Measurements from ENCODE around the gene NOG.
A peak's percentile ranks its signal among the peaks of the same experiment; 100 is the strongest.

Gene NOG

DNA sequence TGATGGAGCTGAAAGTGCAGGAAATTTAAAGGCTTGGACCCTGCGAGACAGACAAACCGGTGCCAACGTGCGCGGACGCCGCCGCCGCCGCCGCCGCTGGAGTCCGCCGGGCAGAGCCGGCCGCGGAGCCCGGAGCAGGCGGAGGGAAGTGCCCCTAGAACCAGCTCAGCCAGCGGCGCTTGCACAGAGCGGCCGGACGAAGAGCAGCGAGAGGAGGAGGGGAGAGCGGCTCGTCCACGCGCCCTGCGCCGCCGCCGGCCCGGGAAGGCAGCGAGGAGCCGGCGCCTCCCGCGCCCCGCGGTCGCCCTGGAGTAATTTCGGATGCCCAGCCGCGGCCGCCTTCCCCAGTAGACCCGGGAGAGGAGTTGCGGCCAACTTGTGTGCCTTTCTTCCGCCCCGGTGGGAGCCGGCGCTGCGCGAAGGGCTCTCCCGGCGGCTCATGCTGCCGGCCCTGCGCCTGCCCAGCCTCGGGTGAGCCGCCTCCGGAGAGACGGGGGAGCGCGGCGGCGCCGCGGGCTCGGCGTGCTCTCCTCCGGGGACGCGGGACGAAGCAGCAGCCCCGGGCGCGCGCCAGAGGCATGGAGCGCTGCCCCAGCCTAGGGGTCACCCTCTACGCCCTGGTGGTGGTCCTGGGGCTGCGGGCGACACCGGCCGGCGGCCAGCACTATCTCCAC lies at the start of gene NOG:
Gene NOG (plus strand): TSS at position 54 of the 674 bp plus-strand sequence. CDS start 525 bp downstream, at position 579.
- peak; percentile 59 for DNase-seq

GRCh38 chr17:56545106-56545505 lies 48.4 kb upstream of the NOG start:
- no peak for DNase-seq

- DNase-seq: no peak
Observed at GRCh38 chr17:56545930-56546329, 47.6 kb upstream of the NOG start.

DNA sequence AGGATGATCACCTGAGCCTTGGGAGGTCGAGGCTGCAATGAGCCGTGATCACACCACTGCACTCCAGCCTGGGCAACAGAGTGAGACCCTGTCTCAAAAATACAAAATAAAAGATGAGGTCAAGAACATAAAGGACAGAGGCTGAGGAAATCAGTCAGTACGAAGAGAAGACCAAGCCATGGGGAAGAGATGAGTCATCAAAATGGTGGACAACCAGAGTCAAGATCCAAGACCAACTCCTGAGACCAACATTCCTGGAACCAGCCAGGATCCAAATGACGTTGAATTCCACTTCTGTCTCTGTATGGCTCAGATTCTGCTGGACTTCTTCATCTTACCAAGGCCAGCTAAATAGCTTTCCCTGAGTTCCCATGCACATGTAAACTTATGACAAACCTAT lies 44.8 kb upstream of the NOG start:
- no peak for DNase-seq

DNA sequence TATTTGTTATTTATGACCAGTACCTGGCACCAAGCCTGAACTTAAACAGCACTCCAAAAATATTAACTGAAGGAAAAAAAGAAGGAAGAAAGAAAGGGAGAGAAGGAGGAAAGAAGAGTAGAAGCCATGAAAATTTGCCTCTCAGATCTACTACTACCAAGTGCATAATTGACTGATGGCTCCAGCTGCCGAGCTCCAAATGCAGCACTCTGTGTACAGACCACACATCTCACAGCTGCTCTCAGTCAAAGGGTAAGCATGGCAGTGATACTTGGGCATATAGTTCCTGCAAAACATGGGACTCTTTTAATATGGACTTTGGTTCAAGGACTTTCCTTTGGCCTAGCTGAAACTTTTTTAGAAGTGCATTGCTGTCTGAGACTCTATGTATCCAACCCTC lies 44.0 kb upstream of the NOG start:
- DNase-seq: no peak

DNA sequence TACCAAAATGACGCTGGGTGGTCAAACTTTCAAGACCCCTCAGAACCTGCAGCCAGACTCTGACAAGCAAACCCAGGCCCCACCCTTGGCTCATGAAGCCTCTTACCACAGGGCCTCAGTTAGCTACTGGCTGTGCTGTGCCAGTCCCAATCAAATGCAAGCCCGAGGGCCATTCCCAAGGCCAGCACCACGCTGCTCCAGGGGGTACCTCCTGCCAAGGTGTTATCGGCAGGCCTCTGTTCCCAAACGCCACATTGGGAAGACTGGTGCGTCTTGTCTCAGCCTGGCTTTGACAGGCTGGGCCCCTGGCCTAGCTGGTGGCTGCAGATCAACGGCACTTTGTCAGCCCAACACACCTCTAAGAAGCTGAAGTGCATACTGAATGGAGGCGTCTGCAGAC lies 35.8 kb upstream of the NOG start:
- no peak for DNase-seq

DNA sequence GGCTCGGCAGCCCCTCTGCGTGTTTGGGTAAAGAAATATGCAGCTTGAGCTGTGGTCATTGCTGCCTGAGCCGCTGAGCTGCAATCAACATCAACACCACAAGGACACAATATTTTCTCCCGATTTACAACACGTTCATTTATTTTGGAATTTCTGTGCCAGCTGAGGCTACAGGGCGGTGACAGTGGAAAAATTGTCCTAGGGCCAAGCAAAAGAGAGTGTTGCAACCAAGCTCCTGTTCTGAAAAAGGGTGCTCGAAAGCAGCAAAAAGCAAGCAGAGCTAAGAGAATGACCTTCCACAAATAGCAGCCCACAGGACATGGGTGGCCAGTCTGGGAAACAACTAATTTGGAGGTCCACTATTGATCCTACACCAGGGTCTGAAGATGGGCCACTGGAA lies 35.4 kb upstream of the NOG start:
- no peak for DNase-seq

GRCh38 chr17:56570199-56570598 lies 23.3 kb upstream of the NOG start:
- no peak for DNase-seq

- DNase-seq: no peak
Observed at GRCh38 chr17:56571456-56571855, 22.0 kb upstream of the NOG start.

GRCh38 chr17:56577190-56577842 lies 16.2 kb upstream of the NOG start:
- no peak for DNase-seq

- DNase-seq: no peak
Observed at GRCh38 chr17:56577843-56578204, 15.7 kb upstream of the NOG start.

DNA sequence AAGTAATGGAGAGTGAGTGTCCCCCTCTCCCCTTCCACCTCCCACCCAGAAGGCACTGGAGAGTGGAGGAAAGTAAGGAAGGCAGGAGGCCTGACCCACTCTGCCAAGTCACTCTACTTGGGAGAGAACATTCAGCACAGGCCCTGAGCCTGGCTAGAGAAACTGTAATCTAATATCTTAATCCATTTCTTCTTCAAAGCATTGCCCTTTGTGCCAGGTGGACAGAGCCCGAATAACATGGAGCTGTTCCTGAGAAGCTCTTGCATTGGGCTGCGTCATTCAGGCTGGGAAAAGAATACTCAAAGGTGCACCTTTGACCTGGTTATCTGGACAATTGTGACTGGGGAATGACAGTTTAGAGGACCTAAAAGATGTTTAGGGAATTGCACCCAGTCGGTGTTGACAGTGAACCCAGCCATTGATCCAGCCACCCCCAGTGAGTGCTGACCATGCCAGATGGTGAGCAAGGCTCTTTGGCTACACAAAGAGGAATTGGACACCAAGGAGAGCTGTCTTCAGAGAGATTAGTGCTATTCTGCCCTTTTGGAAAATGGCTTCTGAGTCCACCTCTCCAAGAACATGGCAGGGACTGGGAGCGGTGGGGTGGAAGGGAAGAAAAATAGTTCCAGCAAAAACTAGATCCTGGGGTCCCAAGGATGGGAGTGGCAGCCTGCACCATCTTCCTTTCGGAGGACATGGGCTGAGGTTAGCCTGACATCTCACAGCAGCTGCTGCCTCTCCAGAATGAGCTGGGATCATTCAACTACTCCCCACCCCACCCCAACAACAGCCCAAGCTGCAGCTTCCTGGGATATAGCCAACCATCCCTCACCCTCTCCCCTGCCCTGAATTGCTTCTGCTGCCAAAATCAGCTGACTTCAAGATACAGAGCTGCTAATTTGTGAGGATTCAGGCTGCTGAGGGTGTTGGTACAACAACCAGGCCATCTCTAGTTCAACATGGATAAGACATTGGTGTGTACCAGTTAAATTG lies 11.6 kb upstream of the NOG start:
- no peak for DNase-seq

DNA sequence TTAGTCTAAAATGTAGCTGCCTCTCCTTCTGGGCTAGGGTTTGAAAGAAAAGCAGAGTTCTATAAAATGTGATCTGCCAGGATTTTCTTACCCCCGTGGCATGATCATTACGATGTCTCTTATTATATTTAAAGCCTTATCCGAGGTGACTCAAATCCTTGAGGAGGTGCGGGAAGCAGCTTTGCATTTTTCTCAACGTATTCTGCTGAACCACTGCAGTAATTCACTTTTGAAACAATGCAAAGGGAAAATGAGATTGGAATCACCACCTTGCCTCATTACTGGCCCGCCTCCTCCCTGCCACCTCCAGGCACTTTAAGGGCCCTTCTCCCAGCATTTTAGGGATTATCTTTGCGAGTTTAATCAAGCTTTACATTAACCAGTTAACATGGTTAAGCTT lies 9.7 kb upstream of the NOG start:
- DNase-seq: no peak

DNA sequence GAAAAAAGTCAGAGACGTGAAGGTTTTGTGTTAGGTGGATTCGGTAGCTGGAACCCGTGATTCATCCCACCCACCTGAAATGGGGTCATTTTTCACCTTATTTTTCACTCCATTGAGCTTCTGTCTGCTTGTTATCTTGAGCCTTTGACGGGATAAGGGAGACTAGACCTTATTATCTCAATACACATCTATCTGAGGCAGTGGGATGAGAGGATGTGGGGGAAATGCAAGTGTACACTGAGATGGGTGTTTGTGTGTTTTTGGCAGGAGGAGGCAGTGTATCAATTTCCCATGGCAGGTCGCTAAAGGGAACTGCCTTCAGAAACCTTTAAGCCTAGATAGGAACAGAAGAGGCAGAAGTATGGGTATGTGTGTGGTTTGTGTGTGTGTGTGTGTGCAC lies 6.2 kb upstream of the NOG start:
- DNase-seq: no peak

DNA sequence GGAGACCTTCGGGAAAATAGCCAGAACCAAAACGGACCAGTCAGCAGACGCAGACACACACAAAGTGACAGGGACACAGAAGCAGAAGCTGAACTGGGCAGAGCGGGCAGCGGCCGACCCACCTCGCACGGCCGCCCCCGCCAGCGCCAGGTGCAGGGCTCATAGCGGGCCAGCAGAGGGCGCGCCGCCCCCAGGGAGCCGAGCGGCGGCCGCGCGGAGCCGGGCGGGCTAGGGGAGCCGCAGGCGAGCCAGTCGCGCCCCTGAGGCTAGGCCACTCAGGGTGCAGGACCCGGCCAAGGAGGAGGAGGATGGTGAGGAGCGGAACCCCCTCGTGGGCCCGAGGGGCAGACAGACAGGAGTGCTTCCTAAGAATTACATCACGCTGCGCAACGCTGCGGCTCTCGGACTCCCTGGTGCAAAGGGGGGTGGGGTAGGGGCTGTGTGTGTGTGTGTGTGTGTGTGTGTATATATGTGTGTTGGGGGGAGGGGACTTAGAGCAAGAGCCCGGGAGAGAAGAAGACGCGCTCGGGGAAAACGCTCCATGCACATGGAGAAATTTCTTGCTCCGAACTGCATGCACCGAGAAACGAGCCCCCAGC lies 913 bp upstream of the NOG start:
- DNase-seq: peak; percentile 66

DNA sequence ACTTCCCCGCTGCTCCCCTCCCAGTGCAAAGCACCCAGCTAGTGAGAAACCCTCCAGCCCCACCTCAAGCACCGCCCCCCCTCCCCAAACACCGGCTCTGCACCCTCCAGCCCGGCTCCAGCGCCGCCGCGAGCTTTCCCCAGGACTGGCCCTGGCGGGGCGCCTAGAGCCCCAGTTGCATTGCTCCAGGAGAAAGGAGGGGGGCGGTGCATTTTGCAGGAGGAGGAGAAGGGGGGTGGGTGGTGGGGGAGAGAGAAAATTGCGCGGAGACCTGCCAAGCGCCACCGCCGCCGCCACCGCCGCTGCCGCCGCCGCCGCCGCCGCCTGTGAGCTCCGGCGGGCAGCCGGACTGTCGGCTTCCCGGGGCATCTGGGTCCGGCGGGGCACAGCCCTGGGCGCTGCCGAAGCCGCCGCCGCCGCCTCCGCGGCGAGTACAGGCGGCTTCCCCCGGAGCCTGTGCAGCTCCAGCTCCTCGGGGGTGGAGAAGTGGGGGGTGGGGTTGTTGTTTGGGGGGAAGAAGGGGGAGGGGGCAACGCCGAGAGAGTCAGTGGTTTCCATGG lies 333 bp upstream of the NOG start:
- DNase-seq: peak; percentile 66

DNA sequence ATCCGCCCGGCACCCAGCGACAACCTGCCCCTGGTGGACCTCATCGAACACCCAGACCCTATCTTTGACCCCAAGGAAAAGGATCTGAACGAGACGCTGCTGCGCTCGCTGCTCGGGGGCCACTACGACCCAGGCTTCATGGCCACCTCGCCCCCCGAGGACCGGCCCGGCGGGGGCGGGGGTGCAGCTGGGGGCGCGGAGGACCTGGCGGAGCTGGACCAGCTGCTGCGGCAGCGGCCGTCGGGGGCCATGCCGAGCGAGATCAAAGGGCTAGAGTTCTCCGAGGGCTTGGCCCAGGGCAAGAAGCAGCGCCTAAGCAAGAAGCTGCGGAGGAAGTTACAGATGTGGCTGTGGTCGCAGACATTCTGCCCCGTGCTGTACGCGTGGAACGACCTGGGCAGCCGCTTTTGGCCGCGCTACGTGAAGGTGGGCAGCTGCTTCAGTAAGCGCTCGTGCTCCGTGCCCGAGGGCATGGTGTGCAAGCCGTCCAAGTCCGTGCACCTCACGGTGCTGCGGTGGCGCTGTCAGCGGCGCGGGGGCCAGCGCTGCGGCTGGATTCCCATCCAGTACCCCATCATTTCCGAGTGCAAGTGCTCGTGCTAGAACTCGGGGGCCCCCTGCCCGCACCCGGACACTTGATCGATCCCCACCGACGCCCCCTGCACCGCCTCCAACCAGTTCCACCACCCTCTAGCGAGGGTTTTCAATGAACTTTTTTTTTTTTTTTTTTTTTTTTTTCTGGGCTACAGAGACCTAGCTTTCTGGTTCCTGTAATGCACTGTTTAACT lies 1.0 kb downstream of the NOG start:
- DNase-seq: peak; percentile 32

- DNase-seq: no peak
Observed at GRCh38 chr17:56595108-56595418, 1.6 kb downstream of the NOG start.

- DNase-seq: peak; percentile 31
Observed at GRCh38 chr17:56595831-56596690, 2.6 kb downstream of the NOG start.

DNA sequence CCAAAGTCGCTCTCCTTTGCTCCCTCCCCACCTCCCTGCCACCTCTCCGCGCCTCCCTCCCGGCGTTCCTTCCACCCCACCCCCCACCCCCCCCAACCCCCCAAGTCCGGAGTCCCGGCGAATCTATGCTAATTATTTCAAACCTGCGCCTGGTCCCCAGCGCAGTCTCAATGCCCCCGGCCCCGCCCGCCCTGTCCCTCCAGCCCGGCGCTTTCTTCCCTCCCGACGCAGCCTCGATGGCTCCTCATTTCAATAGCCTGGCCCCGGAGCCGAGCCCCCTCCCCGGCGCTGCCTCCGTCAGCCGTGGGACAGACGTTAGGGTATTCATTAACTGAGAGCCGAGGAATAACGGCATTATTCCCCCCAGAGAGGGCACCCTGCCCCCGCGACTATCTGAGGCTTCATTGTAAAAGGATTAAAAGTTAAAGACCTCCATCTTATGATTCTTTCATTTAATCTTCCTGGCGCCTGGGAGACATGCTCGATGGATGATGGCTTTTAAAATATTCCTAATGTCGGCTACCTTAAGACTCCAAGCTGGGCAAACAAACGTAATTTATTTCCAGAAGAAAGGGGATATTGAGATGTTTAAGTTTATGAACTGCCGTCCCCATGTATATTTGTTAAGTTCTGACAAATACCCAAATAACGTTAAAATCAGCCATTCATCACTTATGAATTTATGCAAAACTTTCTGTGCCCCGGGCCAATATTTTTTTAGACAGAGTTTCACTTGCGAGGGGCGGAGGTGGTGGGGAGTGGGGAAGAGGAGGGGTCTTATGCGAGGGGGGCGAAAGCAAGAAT lies 3.4 kb downstream of the NOG start:
- DNase-seq: peak; percentile 35
